GM23248 (cell line): ENCODE results near the gene KCNN3. TPM values are rescaled to one million over a fixed set of nuclear protein-coding genes. Genes with fewer than 3 reads are reported as not detected.

Source experiments
- DNase-seq: peaks from one replicate; pipeline ENCODE4 v3.0.0-alpha.2; 2015
- H2AFZ ChIP-seq: fragments of 200-600 bp; sonication (generic); 2 replicates; pipeline ENCODE4 v1.6.1; 2016; ENCODE audit warnings: antibody characterized with exemption
- H3F3A ChIP-seq: fragments of 200-600 bp; sonication (generic); 2 replicates; pipeline ENCODE4 v1.6.1; 2016; ENCODE audit warnings: mild to moderate bottlenecking, antibody characterized with exemption, mixed run types; ENCODE audit not compliant: insufficient read depth
- H3K27ac ChIP-seq: fragments of 200-600 bp; sonication (generic); 2 replicates; pipeline ENCODE4 v1.5.1; 2016; ENCODE audit warnings: mild to moderate bottlenecking
- H3K27me3 ChIP-seq: fragments of 200-600 bp; sonication (generic); replicated peaks from 2 replicates; pipeline ENCODE4 v1.6.1; 2016; ENCODE audit warnings: mild to moderate bottlenecking; ENCODE audit not compliant: insufficient read depth
- H3K36me3 ChIP-seq: fragments of 200-600 bp; sonication (generic); 2 replicates; pipeline ENCODE4 v1.6.1; 2016; ENCODE audit warnings: low read depth, mild to moderate bottlenecking
- H3K4me1 ChIP-seq: fragments of 200-600 bp; sonication (generic); 2 replicates; pipeline ENCODE4 v1.6.1; 2016; ENCODE audit warnings: mild to moderate bottlenecking; ENCODE audit not compliant: insufficient read depth
- H3K4me2 ChIP-seq: fragments of 200-600 bp; sonication (generic); one replicate; pipeline ENCODE4 v1.6.1; 2016; ENCODE audit warnings: mild to moderate bottlenecking; ENCODE audit not compliant: unreplicated experiment
- H3K4me3 ChIP-seq: fragments of 200-600 bp; sonication (generic); 2 replicates; pipeline ENCODE4 v1.5.1; 2016; ENCODE audit warnings: mild to moderate bottlenecking
- H3K79me2 ChIP-seq: fragments of 200-600 bp; sonication (generic); 2 replicates; pipeline ENCODE4 v1.6.1; 2016; ENCODE audit warnings: mild to moderate bottlenecking; ENCODE audit not compliant: insufficient read depth
- H3K9ac ChIP-seq: fragments of 200-600 bp; sonication (generic); 2 replicates; pipeline ENCODE4 v1.6.1; 2016; ENCODE audit warnings: mild to moderate bottlenecking
- H3K9me2 ChIP-seq: fragments of 200-600 bp; sonication (generic); 2 replicates; pipeline ENCODE4 v1.6.1; 2016; ENCODE audit warnings: mixed run types, mild to moderate bottlenecking, moderate library complexity; ENCODE audit not compliant: insufficient read depth
- H3K9me3 ChIP-seq: fragments of 200-600 bp; sonication (generic); one replicate; pipeline ENCODE4 v1.6.1; 2017; ENCODE audit warnings: low read depth
- H4K20me1 ChIP-seq: fragments of 200-600 bp; sonication (generic); 2 replicates; pipeline ENCODE4 v1.6.0; 2016; ENCODE audit not compliant: insufficient read depth
- EZH2 ChIP-seq: fragments of 200-600 bp; sonication (generic); IDR thresholded peaks from 2 replicates; pipeline ENCODE4 v1.6.1; 2018; ENCODE audit warnings: antibody characterized with exemption, mild to moderate bottlenecking; ENCODE audit not compliant: insufficient read depth, poor library complexity, severe bottlenecking
- EZH2phosphoT487 ChIP-seq: fragments of 200-600 bp; sonication (generic); IDR thresholded peaks from 2 replicates; pipeline ENCODE4 v1.6.1; 2018; ENCODE audit warnings: antibody characterized with exemption, moderate library complexity, mild to moderate bottlenecking, low read depth; ENCODE audit not compliant: insufficient read depth
- WGBS, 2 experiments: methylation state at CpG; one replicate each; pipeline ENCODE4 v1.1.6; 2015 to 2017; ENCODE audit warnings: low lambda C conversion rate in 2 of 2, low coverage in 1 of 2; ENCODE audit errors: missing lambda C conversion rate in 2 of 2; 5-methylcytosine and 5-hydroxymethylcytosine counted together
- in situ Hi-C: fragments of 300-500 bp; cut with MboI; formaldehyde crosslinking; loops from 2 replicates; pipeline ENCODE4 v1.15.0; 2020
- polyA plus RNA-seq: library from polyadenylated mRNA; unstranded; fragments of >200 nt; fragmentation: Nextera tagmentation; extraction: Ambion mirVana; gene quantifications from 2 replicates; pipeline ENCODE4 v1.2.1, GENCODE V29; 2016
- total RNA-seq: library from RNA; depleted of rRNA; stranded (reverse); fragments of >200 nt; shearing (Covaris generic); gene quantifications from 2 replicates; pipeline ENCODE4 v1.2.3, GENCODE V29; 2014; rRNA removed

Gene KCNN3
- total and polyA plus RNA-seq, 2 experiments from 2014 or later: not detected

GRCh38 chr1:154657556-154657955, 212.5 kb downstream of the KCNN3 start:
- no peaks in the 10 kb centered on the region for H3K79me2 ChIP-seq
- H3K4me1 ChIP-seq: no peaks in the 10 kb centered on the region
- TF ChIP-seq EZH2phosphoT487 (no peak), EZH2 (no peak)
- no peaks in the 10 kb centered on the region for H3K36me3 ChIP-seq
- H4K20me1 ChIP-seq: no peaks in the 10 kb centered on the region
- no peak overlapping the region for H2AFZ ChIP-seq
- H3K4me2 ChIP-seq: no peak overlapping the region
- H3F3A ChIP-seq: no peaks in the 10 kb centered on the region
- peaks cover 62% of the 10 kb centered on the region for H3K27me3 ChIP-seq
- 23 to 24% methylated on average over 2 of the region's 2 CpGs for WGBS, 2 experiments
- in situ Hi-C loops: loop anchor here (25.0 kb wide), 1 partner anchor 230 kb away; no protein-coding TSS in a partner anchor
- no peak for DNase-seq
- H3K9ac ChIP-seq: no peak overlapping the region
- no peak overlapping the region for H3K27ac ChIP-seq
- H3K9me3 ChIP-seq: no peaks in the 10 kb centered on the region
- no peak overlapping the region for H3K4me3 ChIP-seq
- no peaks in the 10 kb centered on the region for H3K9me2 ChIP-seq

- TF ChIP-seq EZH2phosphoT487 (no peak), EZH2 (no peak)
- H3F3A ChIP-seq: no peaks in the 10 kb centered on the region
- H3K9ac ChIP-seq: no peak overlapping the region
- H3K4me3 ChIP-seq: no peak overlapping the region
- no peak overlapping the region for H3K4me2 ChIP-seq
- no peaks in the 10 kb centered on the region for H3K9me3 ChIP-seq
- no peaks in the 10 kb centered on the region for H3K4me1 ChIP-seq
- in situ Hi-C loops: loop anchor here (25.0 kb wide), 1 partner anchor 234 kb away; no protein-coding TSS in a partner anchor
- H4K20me1 ChIP-seq: no peaks in the 10 kb centered on the region
- no peaks in the 10 kb centered on the region for H3K9me2 ChIP-seq
- H3K36me3 ChIP-seq: no peaks in the 10 kb centered on the region
- H3K27me3 ChIP-seq: peaks cover 44% of the 10 kb centered on the region
- no peak overlapping the region for H2AFZ ChIP-seq
- H3K79me2 ChIP-seq: no peaks in the 10 kb centered on the region
- H3K27ac ChIP-seq: no peak overlapping the region
- no peak for DNase-seq
Measured at GRCh38 chr1:154652893-154653292, 217.2 kb downstream of the KCNN3 start.

Other genes starting within 250 kb of the KCNN3 start
- gene PMVK, start 66.4 kb upstream of the KCNN3 start, total RNA-seq: 2.1 and 6.4 TPM in 2 replicates
- gene PMVK, start 66.4 kb upstream of the KCNN3 start, polyA plus RNA-seq: 36.6 and 40.2 TPM in 2 replicates
- gene PBXIP1, start 85.8 kb upstream of the KCNN3 start, total RNA-seq: 70.4 and 72.2 TPM in 2 replicates
- gene PBXIP1, start 85.8 kb upstream of the KCNN3 start, polyA plus RNA-seq: 25.9 and 26.4 TPM in 2 replicates
- 13.2 and 14.9 TPM in 2 replicates for gene PYGO2, start 91.5 kb upstream of the KCNN3 start, total RNA-seq
- 14.7 and 15.4 TPM in 2 replicates for gene PYGO2, start 91.5 kb upstream of the KCNN3 start, polyA plus RNA-seq
- gene SHC1, start 100.5 kb upstream of the KCNN3 start, total RNA-seq: 295 and 319 TPM in 2 replicates
- 275 and 278 TPM in 2 replicates for gene SHC1, start 100.5 kb upstream of the KCNN3 start, polyA plus RNA-seq
- gene CKS1B, start 104.4 kb upstream of the KCNN3 start, total RNA-seq: 45.6 and 50.3 TPM in 2 replicates
- gene CKS1B, start 104.4 kb upstream of the KCNN3 start, polyA plus RNA-seq: 113 and 119 TPM in 2 replicates
- gene FLAD1, start 113.1 kb upstream of the KCNN3 start, total RNA-seq: 15.6 and 21.3 TPM in 2 replicates
- gene FLAD1, start 113.1 kb upstream of the KCNN3 start, polyA plus RNA-seq: 26.4 and 30.2 TPM in 2 replicates
- gene LENEP, start 123.3 kb upstream of the KCNN3 start, total RNA-seq: not detected in 2 replicates
- gene LENEP, start 123.3 kb upstream of the KCNN3 start, polyA plus RNA-seq: not detected in 2 replicates
- 16.8 and 27.0 TPM in 2 replicates for gene ZBTB7B, start 132.5 kb upstream of the KCNN3 start, total RNA-seq
- gene ZBTB7B, start 132.5 kb upstream of the KCNN3 start, polyA plus RNA-seq: 2.3 and 2.9 TPM in 2 replicates
- not detected in 2 replicates for gene DCST2, start 163.5 kb upstream of the KCNN3 start, total RNA-seq
- 0.14 and 0.16 TPM in 2 replicates for gene DCST2, start 163.5 kb upstream of the KCNN3 start, polyA plus RNA-seq
- gene DCST1, start 163.5 kb upstream of the KCNN3 start, total RNA-seq: not detected in 2 replicates
- not detected in 2 replicates for gene DCST1, start 163.5 kb upstream of the KCNN3 start, polyA plus RNA-seq
- gene ADAM15, start 181.0 kb upstream of the KCNN3 start, total RNA-seq: 85.6 and 109 TPM in 2 replicates
- gene ADAM15, start 181.0 kb upstream of the KCNN3 start, polyA plus RNA-seq: 73.0 and 80.4 TPM in 2 replicates
- 2.4 and 5.5 TPM in 2 replicates for gene EFNA4, start 193.5 kb upstream of the KCNN3 start, total RNA-seq
- gene EFNA4, start 193.5 kb upstream of the KCNN3 start, polyA plus RNA-seq: 4.4 and 4.6 TPM in 2 replicates
- 1.4 and 3.0 TPM in 2 replicates for gene EFNA3, start 208.6 kb upstream of the KCNN3 start, total RNA-seq
- gene EFNA3, start 208.6 kb upstream of the KCNN3 start, polyA plus RNA-seq: 2.5 and 2.7 TPM in 2 replicates